HG02870 (cell line): Measurements from ENCODE around the gene IQCH.

ENCODE experiments used
- ATAC-seq: cut with Tn5 transposase; IDR thresholded peaks from one replicate; pipeline ENCODE4 v1.9.1; 2021; ENCODE audit warnings: mild to moderate bottlenecking, moderate library complexity; ENCODE audit not compliant: unreplicated experiment

The IQCH gene

GRCh38 chr15:67386947-67387346, 132.4 kb downstream of the IQCH start:
- no peak for ATAC-seq

- no peak for ATAC-seq
Observed at GRCh38 chr15:67389975-67390374, 135.4 kb downstream of the IQCH start.

- no peak for ATAC-seq
Observed at GRCh38 chr15:67394873-67395639, 140.5 kb downstream of the IQCH start.

- no peak for ATAC-seq
Observed at GRCh38 chr15:67396114-67396513, 141.5 kb downstream of the IQCH start.

GRCh38 chr15:67397139-67397538, 142.6 kb downstream of the IQCH start:
- no peak for ATAC-seq

GRCh38 chr15:67399925-67400324, 145.3 kb downstream of the IQCH start:
- ATAC-seq = no peak

- ATAC-seq = no peak
Observed at GRCh38 chr15:67400890-67401289, 146.3 kb downstream of the IQCH start.

GRCh38 chr15:67401336-67401735, 146.8 kb downstream of the IQCH start:
- ATAC-seq = no peak

- no peak for ATAC-seq
Observed at GRCh38 chr15:67403428-67404154, 149.0 kb downstream of the IQCH start.

GRCh38 chr15:67405208-67406191, 150.9 kb downstream of the IQCH start:
- ATAC-seq = no peak

GRCh38 chr15:67406257-67406861, 151.8 kb downstream of the IQCH start:
- ATAC-seq = no peak

GRCh38 chr15:67407786-67408185, 153.2 kb downstream of the IQCH start:
- ATAC-seq = no peak

- no peak for ATAC-seq
Observed at GRCh38 chr15:67409175-67409574, 154.6 kb downstream of the IQCH start.

GRCh38 chr15:67411486-67411885, 156.9 kb downstream of the IQCH start:
- no peak for ATAC-seq

GRCh38 chr15:67413770-67414390, 159.3 kb downstream of the IQCH start:
- ATAC-seq = no peak

- ATAC-seq = no peak
Observed at GRCh38 chr15:67415181-67415580, 160.6 kb downstream of the IQCH start.

GRCh38 chr15:67416891-67417290, 162.3 kb downstream of the IQCH start:
- no peak for ATAC-seq

- ATAC-seq = no peak
Observed at GRCh38 chr15:67419705-67420104, 165.1 kb downstream of the IQCH start.

GRCh38 chr15:67420137-67420536, 165.6 kb downstream of the IQCH start:
- no peak for ATAC-seq

GRCh38 chr15:67421105-67421504, 166.5 kb downstream of the IQCH start:
- ATAC-seq = no peak
